Adipocyte (in vitro differentiated cells): ENCODE results near the gene PTPN14.
A peak's percentile ranks its signal among the peaks of the same experiment; 100 is the strongest.

ENCODE experiments used
- DNase-seq: peaks from one replicate; pipeline ENCODE4 v3.0.0-alpha.2; 2015; ENCODE audit warnings: low read depth
- H3K27me3 ChIP-seq: replicated peaks from 2 replicates; pipeline ENCODE4 v1.7.0; 2013; ENCODE audit warnings: mild to moderate bottlenecking, low read length, moderate library complexity; ENCODE audit not compliant: control insufficient read depth, insufficient read depth
- H3K36me3 ChIP-seq: 2 replicates; pipeline ENCODE4 v1.7.0; 2013; ENCODE audit warnings: low read length, mild to moderate bottlenecking, moderate library complexity; ENCODE audit not compliant: control insufficient read depth, insufficient read depth, severe bottlenecking
- H3K4me1 ChIP-seq: 2 replicates; pipeline ENCODE4 v1.7.0; 2013; ENCODE audit warnings: mild to moderate bottlenecking, low read length, moderate library complexity; ENCODE audit not compliant: control insufficient read depth, insufficient read depth
- H3K4me3 ChIP-seq: 2 replicates; pipeline ENCODE4 v1.7.0; 2013; ENCODE audit warnings: mild to moderate bottlenecking, low read length, moderate library complexity
- H3K9ac ChIP-seq: 2 replicates; pipeline ENCODE4 v1.7.0; 2013; ENCODE audit warnings: mild to moderate bottlenecking, low read length, moderate library complexity
- H3K9me3 ChIP-seq: 2 replicates; pipeline ENCODE4 v1.7.0; 2013; ENCODE audit warnings: mild to moderate bottlenecking, low read length, moderate library complexity; ENCODE audit not compliant: control insufficient read depth

The PTPN14 gene

GRCh38 chr1:214567481-214567980 lies 16.1 kb upstream of the PTPN14 start:
- Histone ChIP-seq H3K27me3 (no peaks in the 10 kb centered on the region), H3K9me3 (no peaks in the 10 kb centered on the region)

GRCh38 chr1:214566158-214567104 lies 15.0 kb upstream of the PTPN14 start:
- H3K36me3 ChIP-seq = no peaks in the 10 kb centered on the region
- DNase-seq = peak; percentile 77
- no peak overlapping the region for H3K9ac ChIP-seq
- H3K9me3 ChIP-seq = no peaks in the 10 kb centered on the region
- H3K4me3 ChIP-seq = no peak overlapping the region
- no peaks in the 10 kb centered on the region for H3K27me3 ChIP-seq
- peaks cover 45% of the 10 kb centered on the region for H3K4me1 ChIP-seq

More at GRCh38 chr1:214567481-214567980, 16.1 kb upstream of the PTPN14 start:
- Histone ChIP-seq H3K4me1 (peaks cover 45% of the 10 kb centered on the region), H3K36me3 (no peaks in the 10 kb centered on the region), H3K9ac (no peak overlapping the region), H3K4me3 (no peak overlapping the region)
- DNase-seq = no peak

GRCh38 chr1:214565310-214565709 lies 13.9 kb upstream of the PTPN14 start:
- Histone ChIP-seq H3K4me3 (no peak overlapping the region), H3K9ac (no peak overlapping the region), H3K27me3 (no peaks in the 10 kb centered on the region), H3K9me3 (no peaks in the 10 kb centered on the region), H3K36me3 (no peaks in the 10 kb centered on the region), H3K4me1 (peaks cover 39% of the 10 kb centered on the region)
- no peak for DNase-seq

GRCh38 chr1:214563881-214564280 lies 12.5 kb upstream of the PTPN14 start:
- no peaks in the 10 kb centered on the region for H3K36me3 ChIP-seq
- H3K9ac ChIP-seq = no peak overlapping the region
- peak; percentile 64 for DNase-seq
- no peak overlapping the region for H3K4me3 ChIP-seq
- no peaks in the 10 kb centered on the region for H3K27me3 ChIP-seq
- peaks cover 25% of the 10 kb centered on the region for H3K4me1 ChIP-seq
- no peaks in the 10 kb centered on the region for H3K9me3 ChIP-seq

- no peak overlapping the region for H3K4me3 ChIP-seq
- no peaks in the 10 kb centered on the region for H3K9me3 ChIP-seq
- peak overlapping the region; percentile 9 for H3K9ac ChIP-seq
- no peaks in the 10 kb centered on the region for H3K36me3 ChIP-seq
- H3K4me1 ChIP-seq = peaks cover 13% of the 10 kb centered on the region
- peak; percentile 71 for DNase-seq
- no peaks in the 10 kb centered on the region for H3K27me3 ChIP-seq
Observed at GRCh38 chr1:214557952-214558735, 6.7 kb upstream of the PTPN14 start.

GRCh38 chr1:214553142-214553710 lies 1.8 kb upstream of the PTPN14 start:
- DNase-seq = no peak
- H3K36me3 ChIP-seq = no peaks in the 10 kb centered on the region
- H3K27me3 ChIP-seq = no peaks in the 10 kb centered on the region
- H3K4me3 ChIP-seq = no peak overlapping the region
- H3K4me1 ChIP-seq = peaks cover 34% of the 10 kb centered on the region
- no peak overlapping the region for H3K9ac ChIP-seq
- no peaks in the 10 kb centered on the region for H3K9me3 ChIP-seq

GRCh38 chr1:214552174-214552608 lies 789 bp upstream of the PTPN14 start:
- Histone ChIP-seq H3K27me3 (no peaks in the 10 kb centered on the region), H3K9ac (peak overlapping the region; percentile 98), H3K4me1 (peaks cover 34% of the 10 kb centered on the region), H3K9me3 (no peaks in the 10 kb centered on the region), H3K36me3 (no peaks in the 10 kb centered on the region), H3K4me3 (peak overlapping the region; percentile 92)
- peak; percentile 77 for DNase-seq

- H3K4me1 ChIP-seq = peaks cover 44% of the 10 kb centered on the region
- peak; percentile 75 for DNase-seq
Observed at GRCh38 chr1:214550857-214551435, 456 bp downstream of the PTPN14 start.

GRCh38 chr1:214550013-214550856 lies 1.2 kb downstream of the PTPN14 start:
- Histone ChIP-seq H3K4me1 (peaks cover 44% of the 10 kb centered on the region), H3K9me3 (no peaks in the 10 kb centered on the region), H3K27me3 (no peaks in the 10 kb centered on the region), H3K4me3 (peak overlapping the region; percentile 92), H3K9ac (peak overlapping the region; percentile 98), H3K36me3 (no peaks in the 10 kb centered on the region)
- DNase-seq = peak; percentile 64

More at GRCh38 chr1:214550857-214551435, 456 bp downstream of the PTPN14 start:
- no peaks in the 10 kb centered on the region for H3K9me3 ChIP-seq
- peak overlapping the region; percentile 98 for H3K9ac ChIP-seq
- no peaks in the 10 kb centered on the region for H3K36me3 ChIP-seq
- no peaks in the 10 kb centered on the region for H3K27me3 ChIP-seq
- H3K4me3 ChIP-seq = peak overlapping the region; percentile 92

GRCh38 chr1:214549604-214550003 lies 1.8 kb downstream of the PTPN14 start:
- Histone ChIP-seq H3K36me3 (no peaks in the 10 kb centered on the region), H3K27me3 (no peaks in the 10 kb centered on the region), H3K4me3 (peak overlapping the region; percentile 92), H3K9me3 (no peaks in the 10 kb centered on the region), H3K9ac (peak overlapping the region; percentile 98), H3K4me1 (peaks cover 46% of the 10 kb centered on the region)
- DNase-seq = no peak
